Progenitor cell of endocrine pancreas (in vitro differentiated cells): ENCODE data around the gene SLC25A13. TPM values are rescaled to one million over a fixed set of nuclear protein-coding genes. Genes with fewer than 3 reads are reported as not detected.
A peak's percentile ranks its signal among the peaks of the same experiment; 100 is the strongest.

Experiments
- DNase-seq: peaks from one replicate; pipeline ENCODE4 v3.0.0; 2021; ENCODE audit warnings: low spot score; ENCODE audit not compliant: unreplicated experiment
- H3K27ac Mint-ChIP-seq: 2 replicates; pipeline ENCODE4 v1.8.0; 2021; ENCODE audit warnings: mild to moderate bottlenecking, moderate library complexity, mixed read lengths
- H3K27me3 Mint-ChIP-seq: 2 replicates; pipeline ENCODE4 v1.8.0; 2021; ENCODE audit warnings: mixed read lengths
- H3K36me3 Mint-ChIP-seq: 2 replicates; pipeline ENCODE4 v1.8.0; 2022; ENCODE audit warnings: mixed read lengths; ENCODE audit not compliant: insufficient read depth
- H3K4me1 Mint-ChIP-seq: 2 replicates; pipeline ENCODE4 v1.8.0; 2021; ENCODE audit warnings: low read depth, mixed read lengths
- H3K4me3 Mint-ChIP-seq: 2 replicates; pipeline ENCODE4 v1.8.0; 2021; ENCODE audit warnings: low read depth, mild to moderate bottlenecking, moderate library complexity, mixed read lengths
- H3K9me3 Mint-ChIP-seq: 2 replicates; pipeline ENCODE4 v1.8.0; 2021; ENCODE audit warnings: low read depth, mixed read lengths
- total RNA-seq: library from RNA; stranded (reverse); gene quantifications from 2 replicates; pipeline ENCODE4 v1.2.1, GENCODE V29; 2021
- TF ChIP-seq, protein P1 (sequence below): fragments of 200-600 bp; sonication (generic); IDR thresholded peaks from one replicate; pipeline ENCODE4 v1.5.0; 2021; ENCODE audit warnings: antibody characterized with exemption, mild to moderate bottlenecking; ENCODE audit not compliant: unreplicated experiment

The SLC25A13 gene
- total RNA-seq, 1 donor from 2014 or later, result 54.0 TPM

DNA sequence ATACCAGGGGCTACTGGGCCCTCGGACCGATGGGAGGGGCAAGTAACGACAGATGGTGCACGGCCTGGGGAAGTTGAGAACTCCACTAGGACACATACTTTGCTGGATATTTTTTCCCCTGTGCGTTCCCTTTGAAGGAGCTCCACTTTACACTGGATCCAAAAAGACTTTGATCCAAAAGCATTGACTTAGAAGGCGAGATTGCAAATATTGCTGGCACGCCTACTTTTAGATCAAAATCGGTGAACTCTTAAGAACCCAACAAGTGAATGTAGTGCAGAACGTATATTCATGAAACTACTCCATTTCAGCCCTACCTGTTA lies 436 bp upstream of the SLC25A13 start:
- TF ChIP-seq, protein P1, sequence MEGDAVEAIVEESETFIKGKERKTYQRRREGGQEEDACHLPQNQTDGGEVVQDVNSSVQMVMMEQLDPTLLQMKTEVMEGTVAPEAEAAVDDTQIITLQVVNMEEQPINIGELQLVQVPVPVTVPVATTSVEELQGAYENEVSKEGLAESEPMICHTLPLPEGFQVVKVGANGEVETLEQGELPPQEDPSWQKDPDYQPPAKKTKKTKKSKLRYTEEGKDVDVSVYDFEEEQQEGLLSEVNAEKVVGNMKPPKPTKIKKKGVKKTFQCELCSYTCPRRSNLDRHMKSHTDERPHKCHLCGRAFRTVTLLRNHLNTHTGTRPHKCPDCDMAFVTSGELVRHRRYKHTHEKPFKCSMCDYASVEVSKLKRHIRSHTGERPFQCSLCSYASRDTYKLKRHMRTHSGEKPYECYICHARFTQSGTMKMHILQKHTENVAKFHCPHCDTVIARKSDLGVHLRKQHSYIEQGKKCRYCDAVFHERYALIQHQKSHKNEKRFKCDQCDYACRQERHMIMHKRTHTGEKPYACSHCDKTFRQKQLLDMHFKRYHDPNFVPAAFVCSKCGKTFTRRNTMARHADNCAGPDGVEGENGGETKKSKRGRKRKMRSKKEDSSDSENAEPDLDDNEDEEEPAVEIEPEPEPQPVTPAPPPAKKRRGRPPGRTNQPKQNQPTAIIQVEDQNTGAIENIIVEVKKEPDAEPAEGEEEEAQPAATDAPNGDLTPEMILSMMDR, result no peak
- H3K36me3 Mint-ChIP-seq, result no peaks in the 10 kb centered on the region
- H3K4me1 Mint-ChIP-seq, result peaks cover 10% of the 10 kb centered on the region
- no peaks in the 10 kb centered on the region for H3K27me3 Mint-ChIP-seq
- H3K4me3 Mint-ChIP-seq, result peak overlapping the region; percentile 86
- no peak for DNase-seq
- H3K9me3 Mint-ChIP-seq, result no peaks in the 10 kb centered on the region
- H3K27ac Mint-ChIP-seq, result peak overlapping the region; percentile 85

DNA sequence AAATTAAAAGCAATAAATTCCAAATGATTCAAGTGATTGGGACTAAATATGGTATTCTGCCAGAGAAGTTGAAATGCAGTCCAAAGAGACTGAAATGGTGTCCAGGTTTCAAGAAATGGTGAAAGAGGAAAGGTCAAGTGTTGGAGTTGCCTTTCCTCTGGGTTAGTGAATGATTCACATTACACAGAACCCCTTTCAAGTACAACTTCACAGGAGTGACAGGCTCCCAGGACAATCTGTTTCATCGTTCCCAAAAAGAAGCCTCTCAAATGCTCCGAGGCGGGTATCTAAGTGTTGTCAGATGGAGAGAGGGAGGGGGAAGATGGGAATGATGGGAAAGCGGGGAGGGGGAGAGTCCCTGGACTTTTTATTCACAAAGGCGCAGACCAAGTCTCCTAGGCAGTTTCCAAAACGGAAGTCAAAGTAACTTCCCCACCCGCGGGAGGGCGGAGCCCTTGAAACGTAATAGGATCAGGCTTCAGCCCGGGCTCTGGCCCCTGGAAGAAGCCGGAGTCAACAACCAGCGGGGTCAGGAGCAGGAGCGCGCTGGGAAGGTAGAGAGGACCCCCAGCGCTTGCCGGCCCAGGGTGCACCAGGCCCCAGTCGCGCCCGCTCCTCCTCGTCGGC lies 754 bp downstream of the SLC25A13 start:
- no peaks in the 10 kb centered on the region for H3K27me3 Mint-ChIP-seq
- no peaks in the 10 kb centered on the region for H3K9me3 Mint-ChIP-seq
- H3K36me3 Mint-ChIP-seq, result no peaks in the 10 kb centered on the region
- DNase-seq, result peak; percentile 58
- TF ChIP-seq, protein P1, result no peak
- H3K4me1 Mint-ChIP-seq, result peaks cover 10% of the 10 kb centered on the region
- peak overlapping the region; percentile 97 for H3K27ac Mint-ChIP-seq
- H3K4me3 Mint-ChIP-seq, result peak overlapping the region; percentile 86

DNA sequence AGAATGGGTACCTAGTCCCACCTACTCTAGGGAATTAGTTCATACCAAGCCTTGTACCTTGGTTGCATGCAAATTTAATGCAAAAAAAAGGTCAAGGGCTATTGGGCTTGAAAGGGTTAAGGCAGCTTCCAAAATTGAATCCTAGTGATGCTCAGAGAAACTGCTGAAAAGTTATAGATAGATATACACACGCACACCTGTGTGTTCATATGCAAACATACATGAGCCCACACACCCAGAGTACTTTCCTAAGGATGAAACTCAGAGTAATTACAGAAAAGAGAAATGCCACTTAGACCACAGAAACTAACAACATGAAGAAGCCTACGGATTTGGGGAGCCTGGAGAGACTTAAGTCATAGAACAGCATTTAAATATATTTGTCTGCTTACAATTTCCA lies 1.5 kb downstream of the SLC25A13 start:
- no peak for DNase-seq
- no peaks in the 10 kb centered on the region for H3K27me3 Mint-ChIP-seq
- TF ChIP-seq, protein P1, result no peak
- H3K4me1 Mint-ChIP-seq, result peaks cover 10% of the 10 kb centered on the region
- H3K36me3 Mint-ChIP-seq, result no peaks in the 10 kb centered on the region
- H3K4me3 Mint-ChIP-seq, result peak overlapping the region; percentile 86
- peak overlapping the region; percentile 97 for H3K27ac Mint-ChIP-seq
- no peaks in the 10 kb centered on the region for H3K9me3 Mint-ChIP-seq

DNA sequence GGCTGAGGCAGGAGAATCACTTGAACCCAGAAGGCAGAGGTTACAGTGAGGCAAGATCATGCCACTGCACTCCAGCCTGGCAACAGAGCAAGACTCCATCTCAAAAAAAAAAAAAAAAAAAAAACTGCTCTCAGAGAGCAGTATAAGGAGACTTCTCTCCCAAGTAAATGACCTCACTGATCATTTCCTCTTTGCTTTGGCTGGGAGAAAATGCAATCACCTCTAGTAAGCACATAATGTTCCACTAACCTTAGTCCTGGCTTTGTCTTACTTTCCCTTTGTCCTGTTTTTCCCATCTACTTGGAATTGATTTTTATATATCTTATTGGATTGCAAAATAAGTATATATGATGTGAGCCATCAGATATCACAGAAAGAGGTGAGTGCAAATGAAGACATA lies 2.5 kb downstream of the SLC25A13 start:
- no peaks in the 10 kb centered on the region for H3K9me3 Mint-ChIP-seq
- no peaks in the 10 kb centered on the region for H3K27me3 Mint-ChIP-seq
- H3K27ac Mint-ChIP-seq, result no peak overlapping the region
- DNase-seq, result no peak
- TF ChIP-seq, protein P1, result no peak
- H3K4me1 Mint-ChIP-seq, result peaks cover 10% of the 10 kb centered on the region
- peaks cover 2% of the 10 kb centered on the region for H3K36me3 Mint-ChIP-seq
- no peak overlapping the region for H3K4me3 Mint-ChIP-seq

DNA sequence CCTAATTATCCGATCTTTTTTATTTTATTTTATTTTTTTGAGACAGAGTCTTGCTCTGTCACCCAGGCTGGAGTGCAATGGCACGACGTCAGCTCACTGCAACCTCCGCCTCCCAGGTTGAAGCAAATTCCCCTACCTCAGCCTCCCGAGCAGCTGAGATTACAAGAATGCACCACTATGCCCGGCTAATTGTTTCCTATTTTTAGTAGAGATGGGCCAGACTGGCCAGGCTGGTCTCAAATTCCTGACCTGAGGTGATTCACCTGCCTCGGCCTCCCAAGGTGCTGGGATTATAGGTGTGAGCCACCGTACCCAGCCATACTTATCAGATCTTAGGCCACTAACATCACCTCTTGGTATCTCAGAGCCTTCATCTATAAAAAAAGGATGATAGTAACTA lies 4.9 kb downstream of the SLC25A13 start:
- Mint-ChIP-seq H3K4me1 (peaks cover 10% of the 10 kb centered on the region), H3K36me3 (peaks cover 2% of the 10 kb centered on the region), H3K27ac (no peak overlapping the region), H3K9me3 (no peaks in the 10 kb centered on the region), H3K4me3 (no peak overlapping the region), H3K27me3 (no peaks in the 10 kb centered on the region)
- TF ChIP-seq, protein P1, result no peak
- no peak for DNase-seq
